Measurements from ENCODE around the gene NSUN2. TPM values are rescaled to one million over a fixed set of nuclear protein-coding genes. Genes with fewer than 3 reads are reported as not detected.

The NSUN2 gene
- total RNA-seq, 1 donor from 2014 or later = 93.3 TPM

- Mint-ChIP-seq H3K27me3 (peaks cover 24% of the 10 kb centered on the region), H3K4me3 (no peak overlapping the region), H3K4me1 (peaks cover 5% of the 10 kb centered on the region), H3K9me3 (no peaks in the 10 kb centered on the region), H3K36me3 (ENCODE audit: low read depth) (no peaks in the 10 kb centered on the region), H3K27ac (no peak overlapping the region)
- DNase-seq (no peak), ATAC-seq (ENCODE audit: low read depth) (no peak)
- ChIA-PET CTCF (interaction anchor here (1.0 kb wide), 1 partner anchor 158 kb away, joined by 3 read pairs; no protein-coding TSS in a partner anchor), POLR2A (no interaction called here)
- TF ChIP-seq CTCF (IDR thresholded peaks at IDR 0.05) = no peak
- intact Hi-C loops (cut with micrococcal nuclease) = no loop called here
Measured at GRCh38 chr5:6587171-6587570, 45.7 kb downstream of the NSUN2 start.

GRCh38 chr5:6586647-6587042 lies 46.2 kb downstream of the NSUN2 start:
- POLR2A ChIA-PET = no interaction called here
- intact Hi-C loops (cut with micrococcal nuclease) = no loop called here
- no peaks in the 10 kb centered on the region for H3K36me3 Mint-ChIP-seq (ENCODE audit: low read depth)
- H3K9me3 Mint-ChIP-seq = no peaks in the 10 kb centered on the region
- no peak overlapping the region for H3K4me3 Mint-ChIP-seq
- DNase-seq (no peak), ATAC-seq (ENCODE audit: low read depth) (no peak)
- TF ChIP-seq CTCF (IDR thresholded peaks at IDR 0.05) = no peak
- no peak overlapping the region for H3K27ac Mint-ChIP-seq
- H3K4me1 Mint-ChIP-seq = peaks cover 5% of the 10 kb centered on the region
- CTCF ChIA-PET = no interaction called here
- H3K27me3 Mint-ChIP-seq = peaks cover 30% of the 10 kb centered on the region

- Mint-ChIP-seq H3K4me3 (no peak overlapping the region), H3K36me3 (ENCODE audit: low read depth) (no peaks in the 10 kb centered on the region), H3K4me1 (peaks cover 5% of the 10 kb centered on the region), H3K27me3 (peaks cover 33% of the 10 kb centered on the region), H3K27ac (no peak overlapping the region), H3K9me3 (no peaks in the 10 kb centered on the region)
- POLR2A ChIA-PET = no interaction called here
- ATAC-seq (ENCODE audit: low read depth) (no peak), DNase-seq (no peak)
- TF ChIP-seq CTCF (IDR thresholded peaks at IDR 0.05) = no peak
- CTCF ChIA-PET = no interaction called here
- intact Hi-C loops (cut with micrococcal nuclease) = no loop called here
Measured at GRCh38 chr5:6585939-6586646, 46.8 kb downstream of the NSUN2 start.

- ATAC-seq (ENCODE audit: low read depth) (no peak), DNase-seq (no peak)
- peaks cover 2% of the 10 kb centered on the region for H3K4me1 Mint-ChIP-seq
- peaks cover 35% of the 10 kb centered on the region for H3K27me3 Mint-ChIP-seq
- no peaks in the 10 kb centered on the region for H3K36me3 Mint-ChIP-seq (ENCODE audit: low read depth)
- ChIA-PET CTCF (no interaction called here), POLR2A (no interaction called here)
- intact Hi-C loops (cut with micrococcal nuclease) = no loop called here
- no peak for TF ChIP-seq CTCF (IDR thresholded peaks at IDR 0.05)
- no peak overlapping the region for H3K4me3 Mint-ChIP-seq
- H3K9me3 Mint-ChIP-seq = no peaks in the 10 kb centered on the region
- H3K27ac Mint-ChIP-seq = no peak overlapping the region
Measured at GRCh38 chr5:6585168-6585567, 47.7 kb downstream of the NSUN2 start.

- no peak for TF ChIP-seq CTCF (IDR thresholded peaks at IDR 0.05)
- ChIA-PET CTCF (no interaction called here), POLR2A (no interaction called here)
- intact Hi-C loops (cut with micrococcal nuclease) = loop anchor here (5.0 kb wide), 1 partner anchor 97 kb away; no protein-coding TSS in a partner anchor
- H3K27ac Mint-ChIP-seq = no peak overlapping the region
- no peaks in the 10 kb centered on the region for H3K9me3 Mint-ChIP-seq
- no peak overlapping the region for H3K4me3 Mint-ChIP-seq
- DNase-seq (no peak), ATAC-seq (ENCODE audit: low read depth) (no peak)
- H3K27me3 Mint-ChIP-seq = peaks cover 37% of the 10 kb centered on the region
- H3K36me3 Mint-ChIP-seq (ENCODE audit: low read depth) = no peaks in the 10 kb centered on the region
- H3K4me1 Mint-ChIP-seq = peaks cover 2% of the 10 kb centered on the region
Measured at GRCh38 chr5:6584727-6585126, 48.1 kb downstream of the NSUN2 start.
